Subcutaneous adipose tissue (tissue), 4 donors: ENCODE results near the gene SNX27. TPM values are rescaled to one million over a fixed set of nuclear protein-coding genes. Genes with fewer than 3 reads are reported as not detected.

Experiments used
- CTCF ChIP-seq: fragments of 450-650 bp; IDR thresholded peaks from one replicate; pipeline ENCODE4 v1.5.1; 2016; ENCODE audit warnings: low read depth, mild to moderate bottlenecking, control low read depth, antibody characterized with exemption, moderate library complexity
- small RNA-seq: library from RNA; depleted of rRNA; stranded (forward); fragments of <200 nt; gene quantifications from one replicate; pipeline ENCODE3, GENCODE V24; 2016
- total RNA-seq, 4 donors: library from RNA; depleted of rRNA; stranded (reverse); fragments of >200 nt; gene quantifications; one replicate each; pipeline ENCODE4 v1.1.0, GENCODE V29; 2016

The SNX27 gene
- total RNA-seq, 4 donors from 2014 or later: 30.0 to 62.2 (median 46.6) TPM

- TF ChIP-seq CTCF: no peak
Observed at GRCh38 chr1:151739590-151740355, 127.9 kb downstream of the SNX27 start.

GRCh38 chr1:151741516-151741915 is 129.7 kb downstream of the SNX27 start:
- no peak for TF ChIP-seq CTCF

Small RNA genes within 50 kb of the gene (small RNA-seq; reads per million reads assigned to genes)
- not detected for gene RNU6-1062P
- gene RNU6-662P: not detected

Other genes with a start within 250 kb of the SNX27 start
- gene SELENBP1, start 239.3 kb upstream of the SNX27 start, total RNA-seq: 100 to 1,000 TPM in 1 of 4 donors, 10 to 100 TPM in 3; 32.6 to 100 (median 54.7) TPM
- 100 to 1,000 TPM; 197 to 298 (median 246) TPM for gene PSMB4, start 212.5 kb upstream of the SNX27 start, total RNA-seq
- gene POGZ, start 152.6 kb upstream of the SNX27 start, total RNA-seq: 10 to 100 TPM; 39.9 to 51.6 (median 47.3) TPM
- gene CGN, start 100.7 kb upstream of the SNX27 start, total RNA-seq: under 1 TPM in 2 of 4 donors, not detected in 2; 0.44 to 0.98 TPM
- gene TUFT1, start 71.7 kb upstream of the SNX27 start, total RNA-seq: 1 to 10 TPM; 3.8 to 7.5 (median 5.8) TPM
- not detected for gene CELF3, start 104.8 kb downstream of the SNX27 start, total RNA-seq
- not detected for gene RIIAD1, start 109.5 kb downstream of the SNX27 start, total RNA-seq
- gene MRPL9, start 151.4 kb downstream of the SNX27 start, total RNA-seq: 10 to 100 TPM; 52.7 to 75.7 (median 57.8) TPM
- 10 to 100 TPM in 2 of 4 donors, 1 to 10 TPM in 2; 5.9 to 10.5 (median 8.3) TPM for gene TDRKH, start 178.4 kb downstream of the SNX27 start, total RNA-seq
- not detected for gene LINGO4, start 193.4 kb downstream of the SNX27 start, total RNA-seq
- 1 to 10 TPM in 3 of 4 donors, under 1 TPM in 1; 0.98 to 6.4 (median 2.9) TPM for gene RORC, start 219.8 kb downstream of the SNX27 start, total RNA-seq
- gene C2CD4D, start 227.8 kb downstream of the SNX27 start, total RNA-seq: under 1 TPM in 1 of 4 donors, not detected in 3; 0.68 TPM
- gene THEM5, start 241.7 kb downstream of the SNX27 start, total RNA-seq: not detected